ENCODE data around the gene GRWD1.

GRCh38 chr19:48443256-48443655, 2.5 kb upstream of the GRWD1 start:
- TF ChIP-seq ZSCAN23 (tag by site-specific recombination; IDR thresholded peaks at IDR 0.05) = no peak
- TF ChIP-seq, protein P1, sequence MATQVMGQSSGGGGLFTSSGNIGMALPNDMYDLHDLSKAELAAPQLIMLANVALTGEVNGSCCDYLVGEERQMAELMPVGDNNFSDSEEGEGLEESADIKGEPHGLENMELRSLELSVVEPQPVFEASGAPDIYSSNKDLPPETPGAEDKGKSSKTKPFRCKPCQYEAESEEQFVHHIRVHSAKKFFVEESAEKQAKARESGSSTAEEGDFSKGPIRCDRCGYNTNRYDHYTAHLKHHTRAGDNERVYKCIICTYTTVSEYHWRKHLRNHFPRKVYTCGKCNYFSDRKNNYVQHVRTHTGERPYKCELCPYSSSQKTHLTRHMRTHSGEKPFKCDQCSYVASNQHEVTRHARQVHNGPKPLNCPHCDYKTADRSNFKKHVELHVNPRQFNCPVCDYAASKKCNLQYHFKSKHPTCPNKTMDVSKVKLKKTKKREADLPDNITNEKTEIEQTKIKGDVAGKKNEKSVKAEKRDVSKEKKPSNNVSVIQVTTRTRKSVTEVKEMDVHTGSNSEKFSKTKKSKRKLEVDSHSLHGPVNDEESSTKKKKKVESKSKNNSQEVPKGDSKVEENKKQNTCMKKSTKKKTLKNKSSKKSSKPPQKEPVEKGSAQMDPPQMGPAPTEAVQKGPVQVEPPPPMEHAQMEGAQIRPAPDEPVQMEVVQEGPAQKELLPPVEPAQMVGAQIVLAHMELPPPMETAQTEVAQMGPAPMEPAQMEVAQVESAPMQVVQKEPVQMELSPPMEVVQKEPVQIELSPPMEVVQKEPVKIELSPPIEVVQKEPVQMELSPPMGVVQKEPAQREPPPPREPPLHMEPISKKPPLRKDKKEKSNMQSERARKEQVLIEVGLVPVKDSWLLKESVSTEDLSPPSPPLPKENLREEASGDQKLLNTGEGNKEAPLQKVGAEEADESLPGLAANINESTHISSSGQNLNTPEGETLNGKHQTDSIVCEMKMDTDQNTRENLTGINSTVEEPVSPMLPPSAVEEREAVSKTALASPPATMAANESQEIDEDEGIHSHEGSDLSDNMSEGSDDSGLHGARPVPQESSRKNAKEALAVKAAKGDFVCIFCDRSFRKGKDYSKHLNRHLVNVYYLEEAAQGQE (tag by site-specific recombination; IDR thresholded peaks at IDR 0.05) = no peak
- no peak for TF ChIP-seq ZNF132 (tag by site-specific recombination; IDR thresholded peaks at IDR 0.05; ENCODE audit: borderline replicate concordance)
- no peak for TF ChIP-seq ZNF48 (tag by site-specific recombination; IDR thresholded peaks at IDR 0.05)
- TF ChIP-seq, protein P2, sequence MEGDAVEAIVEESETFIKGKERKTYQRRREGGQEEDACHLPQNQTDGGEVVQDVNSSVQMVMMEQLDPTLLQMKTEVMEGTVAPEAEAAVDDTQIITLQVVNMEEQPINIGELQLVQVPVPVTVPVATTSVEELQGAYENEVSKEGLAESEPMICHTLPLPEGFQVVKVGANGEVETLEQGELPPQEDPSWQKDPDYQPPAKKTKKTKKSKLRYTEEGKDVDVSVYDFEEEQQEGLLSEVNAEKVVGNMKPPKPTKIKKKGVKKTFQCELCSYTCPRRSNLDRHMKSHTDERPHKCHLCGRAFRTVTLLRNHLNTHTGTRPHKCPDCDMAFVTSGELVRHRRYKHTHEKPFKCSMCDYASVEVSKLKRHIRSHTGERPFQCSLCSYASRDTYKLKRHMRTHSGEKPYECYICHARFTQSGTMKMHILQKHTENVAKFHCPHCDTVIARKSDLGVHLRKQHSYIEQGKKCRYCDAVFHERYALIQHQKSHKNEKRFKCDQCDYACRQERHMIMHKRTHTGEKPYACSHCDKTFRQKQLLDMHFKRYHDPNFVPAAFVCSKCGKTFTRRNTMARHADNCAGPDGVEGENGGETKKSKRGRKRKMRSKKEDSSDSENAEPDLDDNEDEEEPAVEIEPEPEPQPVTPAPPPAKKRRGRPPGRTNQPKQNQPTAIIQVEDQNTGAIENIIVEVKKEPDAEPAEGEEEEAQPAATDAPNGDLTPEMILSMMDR (tag by site-specific recombination; IDR thresholded peaks at IDR 0.05) = no peak
- TF ChIP-seq MYNN (tag by site-specific recombination; IDR thresholded peaks at IDR 0.05; ENCODE audit: borderline replicate concordance) = no peak

All from HEK293 (cell line).